ENCODE measurements around the gene TSSC4. TPM values are rescaled to one million over a fixed set of nuclear protein-coding genes. Genes with fewer than 3 reads are reported as not detected.

The TSSC4 gene
- polyA plus RNA-seq, 3 donors: 28.1 to 74.6 (median 52.0) TPM

DNA sequence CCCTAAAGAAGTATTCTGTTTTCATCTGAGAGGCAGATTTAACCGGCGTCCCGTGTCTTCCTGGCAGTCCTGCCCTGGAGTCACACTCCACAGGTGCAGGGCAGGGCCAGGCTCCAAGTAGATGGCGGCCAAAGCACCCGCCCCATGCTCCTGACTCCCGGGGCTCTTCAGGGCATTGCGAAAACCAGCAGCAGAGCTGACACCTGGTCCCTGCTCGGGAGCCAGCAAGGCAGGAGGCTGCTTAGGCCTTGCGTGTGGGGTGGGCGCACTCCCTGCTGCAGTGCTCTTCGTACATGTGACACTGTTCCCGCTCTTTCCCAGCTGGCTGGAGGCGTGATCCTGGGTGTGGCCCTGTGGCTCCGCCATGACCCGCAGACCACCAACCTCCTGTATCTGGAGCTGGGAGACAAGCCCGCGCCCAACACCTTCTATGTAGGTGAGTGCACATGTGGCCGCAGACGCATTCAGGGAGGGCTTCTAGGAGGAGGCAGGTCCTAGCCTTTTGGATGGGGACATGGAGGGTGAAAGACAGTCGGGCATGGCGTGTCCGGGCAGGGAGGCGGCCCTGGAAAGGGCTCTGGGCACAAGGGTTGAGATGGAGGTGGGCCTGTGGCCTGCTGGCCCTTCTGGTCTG, 10.3 kb upstream of the TSSC4 start:
- 93% methylated on average over 23 of the region's 23 CpGs for WGBS (ENCODE audit: insufficient coverage)
- H3K4me2 ChIP-seq (replicated peaks; ENCODE audit: extremely low read depth, low read length, poor library complexity, severe bottlenecking): no peak overlapping the region

DNA sequence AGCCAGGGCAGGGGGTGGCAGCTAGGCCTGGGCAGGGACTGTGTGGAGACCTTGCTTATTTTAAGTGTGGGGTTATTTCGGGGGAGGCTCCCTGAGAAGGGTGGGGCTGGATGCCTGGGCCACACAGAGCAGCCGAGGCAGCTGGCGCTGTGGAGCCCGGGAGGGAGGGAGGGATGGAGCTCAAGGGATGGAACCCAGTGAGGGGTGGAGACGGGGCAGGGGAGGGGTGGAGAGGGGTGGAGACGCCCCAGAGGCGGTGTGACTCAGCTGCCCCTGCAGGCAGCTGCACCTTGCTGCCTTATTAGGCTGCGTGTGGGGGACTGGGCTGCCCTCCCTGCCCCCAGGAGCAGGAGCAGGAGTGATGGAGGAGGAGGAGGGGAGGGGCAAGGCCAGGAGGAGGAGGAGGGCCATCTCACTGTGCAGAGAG, 9.8 kb upstream of the TSSC4 start:
- no peaks in the 10 kb centered on the region for H3K9me3 ChIP-seq (replicated peaks in 1 of 2; ENCODE audit: control insufficient read depth in 1 of 2, insufficient read depth in 1 of 2, low read length in 2 of 2)
- peaks cover 0 to 2% (median 0%) of the 10 kb centered on the region in 3 donors for H3K27me3 Mint-ChIP-seq (ENCODE audit: low read depth in 3 of 3)
- no peak overlapping the region for H3K27ac ChIP-seq (ENCODE audit: low read depth in 1 of 2, low read length in 2 of 2)
- H3K4me1 ChIP-seq (ENCODE audit: control insufficient read depth in 1 of 2, insufficient read depth in 2 of 2, low read length in 2 of 2): no peaks in the 10 kb centered on the region
- no peak overlapping the region for H2AFZ ChIP-seq (ENCODE audit: insufficient read depth, low read depth, low read length, poor library complexity, severe bottlenecking)
- no peak overlapping the region for H3K4me3 Mint-ChIP-seq
- H3K27ac Mint-ChIP-seq: peak overlapping the region in 1 of 7 donors; percentile 26
- H3K4me3 ChIP-seq (replicated peaks in 1 of 3; ENCODE audit: low read depth in 2 of 3, low read length in 3 of 3): no peak overlapping the region
- peaks cover 12% of the 10 kb centered on the region for H3K4me1 Mint-ChIP-seq
- peaks cover under 1 to 6% of the 10 kb centered on the region in 2 donors for H3K36me3 Mint-ChIP-seq
- H4K20me1 ChIP-seq (ENCODE audit: insufficient read depth, low read length): peaks cover 47% of the 10 kb centered on the region
- no peaks in the 10 kb centered on the region for H3K27me3 ChIP-seq (ENCODE audit: control insufficient read depth in 2 of 2, insufficient read depth in 2 of 2, low read length in 2 of 2)
- H3K9ac ChIP-seq (ENCODE audit: insufficient read depth, low read length, poor library complexity, severe bottlenecking): no peak overlapping the region
- intact Hi-C loops (cut with micrococcal nuclease): no loop called here
- peaks cover 17% of the 10 kb centered on the region for H3K79me2 ChIP-seq (ENCODE audit: insufficient read depth, low read length)
- no peak for DNase-seq
- TF ChIP-seq, protein P1, sequence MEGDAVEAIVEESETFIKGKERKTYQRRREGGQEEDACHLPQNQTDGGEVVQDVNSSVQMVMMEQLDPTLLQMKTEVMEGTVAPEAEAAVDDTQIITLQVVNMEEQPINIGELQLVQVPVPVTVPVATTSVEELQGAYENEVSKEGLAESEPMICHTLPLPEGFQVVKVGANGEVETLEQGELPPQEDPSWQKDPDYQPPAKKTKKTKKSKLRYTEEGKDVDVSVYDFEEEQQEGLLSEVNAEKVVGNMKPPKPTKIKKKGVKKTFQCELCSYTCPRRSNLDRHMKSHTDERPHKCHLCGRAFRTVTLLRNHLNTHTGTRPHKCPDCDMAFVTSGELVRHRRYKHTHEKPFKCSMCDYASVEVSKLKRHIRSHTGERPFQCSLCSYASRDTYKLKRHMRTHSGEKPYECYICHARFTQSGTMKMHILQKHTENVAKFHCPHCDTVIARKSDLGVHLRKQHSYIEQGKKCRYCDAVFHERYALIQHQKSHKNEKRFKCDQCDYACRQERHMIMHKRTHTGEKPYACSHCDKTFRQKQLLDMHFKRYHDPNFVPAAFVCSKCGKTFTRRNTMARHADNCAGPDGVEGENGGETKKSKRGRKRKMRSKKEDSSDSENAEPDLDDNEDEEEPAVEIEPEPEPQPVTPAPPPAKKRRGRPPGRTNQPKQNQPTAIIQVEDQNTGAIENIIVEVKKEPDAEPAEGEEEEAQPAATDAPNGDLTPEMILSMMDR (IDR thresholded peaks at IDR 0.05): no peak
- H3K4me2 ChIP-seq (replicated peaks; ENCODE audit: extremely low read depth, low read length, poor library complexity, severe bottlenecking): no peak overlapping the region
- no peaks in the 10 kb centered on the region for H3K9me3 Mint-ChIP-seq
- H3K36me3 ChIP-seq (replicated peaks in 1 of 2; ENCODE audit: control insufficient read depth in 1 of 2, insufficient read depth in 2 of 2, low read length in 2 of 2): no peaks in the 10 kb centered on the region
- 84% methylated on average over 8 of the region's 8 CpGs for WGBS (ENCODE audit: insufficient coverage)

More for the DNA sequence above, 10.3 kb upstream of the TSSC4 start:
- TF ChIP-seq, protein P1 (IDR thresholded peaks at IDR 0.05): no peak
- Mint-ChIP-seq H3K9me3 (no peaks in the 10 kb centered on the region), H3K36me3 (peaks cover 3 to 7% of the 10 kb centered on the region in 2 donors), H3K27ac (peak overlapping the region in 1 of 7 donors; percentile 26), H3K4me1 (peaks cover 12% of the 10 kb centered on the region), H3K27me3 (ENCODE audit: low read depth in 3 of 3) (peaks cover 0 to 2% (median 0%) of the 10 kb centered on the region in 3 donors), H3K4me3 (no peak overlapping the region)
- Histone ChIP-seq H4K20me1 (ENCODE audit: insufficient read depth, low read length) (peaks cover 52% of the 10 kb centered on the region), H3K27me3 (ENCODE audit: control insufficient read depth in 2 of 2, insufficient read depth in 2 of 2, low read length in 2 of 2) (no peaks in the 10 kb centered on the region), H3K4me3 (replicated peaks in 1 of 3; ENCODE audit: low read depth in 2 of 3, low read length in 3 of 3) (no peak overlapping the region), H3K9ac (ENCODE audit: insufficient read depth, low read length, poor library complexity, severe bottlenecking) (no peak overlapping the region), H3K27ac (ENCODE audit: low read depth in 1 of 2, low read length in 2 of 2) (no peak overlapping the region), H3K79me2 (ENCODE audit: insufficient read depth, low read length) (peaks cover 17% of the 10 kb centered on the region), H3K9me3 (replicated peaks in 1 of 2; ENCODE audit: control insufficient read depth in 1 of 2, insufficient read depth in 1 of 2, low read length in 2 of 2) (no peaks in the 10 kb centered on the region), H2AFZ (ENCODE audit: insufficient read depth, low read depth, low read length, poor library complexity, severe bottlenecking) (no peak overlapping the region), H3K4me1 (ENCODE audit: control insufficient read depth in 1 of 2, insufficient read depth in 2 of 2, low read length in 2 of 2) (no peaks in the 10 kb centered on the region), H3K36me3 (replicated peaks in 1 of 2; ENCODE audit: control insufficient read depth in 1 of 2, insufficient read depth in 2 of 2, low read length in 2 of 2) (no peaks in the 10 kb centered on the region)
- DNase-seq: no peak
- intact Hi-C loops (cut with micrococcal nuclease): no loop called here
